Activated B cell treated with CpG ODN at 0.5 μM for 24 hours (primary cell): ENCODE measurements around the gene NWD2. TPM values are rescaled to one million over a fixed set of nuclear protein-coding genes. Genes with fewer than 3 reads are reported as not detected.

Source experiments
- ATAC-seq: fragments of 200-7000 bp; cut with Tn5 transposase; one replicate; pipeline ENCODE4 v1.10.0; 2021; ENCODE audit warnings: low read depth, mild to moderate bottlenecking, moderate library complexity
- CTCF ChIA-PET: fragments of 350-600 bp; sonication (Branson Sonifier 250); formaldehyde crosslinking; loops from one replicate; lab custom pipeline; 2021; ENCODE audit warnings: antibody characterized with exemption; lab: Charles Lee
- POLR2A ChIA-PET: fragments of 350-600 bp; sonication (Branson Sonifier 250); formaldehyde crosslinking; loops from one replicate; lab custom pipeline; 2021; ENCODE audit warnings: antibody characterized with exemption; lab: Charles Lee
- DNase-seq: peaks from one replicate; pipeline ENCODE4 v3.0.0; 2022
- H3K27ac Mint-ChIP-seq: one replicate; pipeline ENCODE4 v1.8.0; 2020; ENCODE audit warnings: mixed read lengths
- H3K27me3 Mint-ChIP-seq: one replicate; pipeline ENCODE4 v1.8.0; 2021; ENCODE audit warnings: mixed read lengths
- H3K36me3 Mint-ChIP-seq: one replicate; pipeline ENCODE4 v1.8.0; 2021; ENCODE audit warnings: low read depth, mixed read lengths
- H3K4me1 Mint-ChIP-seq: one replicate; pipeline ENCODE4 v1.8.0; 2021; ENCODE audit warnings: mixed read lengths
- H3K4me3 Mint-ChIP-seq: one replicate; pipeline ENCODE4 v1.8.0; 2020; ENCODE audit warnings: mild to moderate bottlenecking, mixed read lengths
- H3K9me3 Mint-ChIP-seq: one replicate; pipeline ENCODE4 v1.8.0; 2020; ENCODE audit warnings: mixed read lengths
- intact Hi-C: fragments of 100-400 bp; cut with micrococcal nuclease; formaldehyde crosslinking; loops from one replicate; pipeline ENCODE4 v1.15.1; 2024
- total RNA-seq: library from RNA; stranded (reverse); gene quantifications from 2 replicates; pipeline ENCODE4 v1.2.3, GENCODE V29; 2022
- TF ChIP-seq, protein P1 (sequence below): fragments of 200-600 bp; IDR thresholded peaks from one replicate; pipeline ENCODE4 v1.8.0; 2022; ENCODE audit warnings: antibody characterized with exemption, mild to moderate bottlenecking

NWD2 gene
- total RNA-seq, 1 donor from 2014 or later, result not detected

DNA sequence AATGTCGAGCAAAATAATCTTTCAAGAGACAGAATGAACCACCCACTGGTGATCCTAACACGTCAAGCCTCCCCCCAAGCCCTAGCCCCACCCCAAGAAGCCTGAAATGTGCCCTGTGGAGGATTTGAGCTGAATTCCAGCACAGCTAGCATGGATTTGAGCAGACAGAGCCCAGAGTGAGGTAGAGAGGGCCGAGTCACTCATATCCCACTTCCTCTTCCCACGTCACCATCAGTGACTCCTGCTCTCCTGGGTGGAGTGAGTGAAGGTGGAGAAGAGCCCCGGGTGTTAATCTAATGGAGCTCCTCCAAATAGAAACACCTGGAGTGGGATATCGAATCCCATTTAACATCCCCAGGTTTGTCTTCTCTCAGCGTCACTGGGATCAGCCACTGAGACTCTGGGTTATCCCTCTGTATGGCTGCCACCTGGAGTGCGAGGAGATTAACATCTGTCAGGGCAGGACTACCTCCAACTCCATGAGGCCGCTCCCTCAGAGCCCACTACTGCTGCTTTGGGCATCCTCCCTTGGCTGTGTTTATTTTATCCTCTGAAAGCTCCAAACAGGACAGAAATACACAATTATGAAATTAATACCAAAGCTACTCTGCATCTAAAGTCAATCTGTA, 136.6 kb downstream of the NWD2 start:
- H3K4me3 Mint-ChIP-seq, result no peak overlapping the region
- no peaks in the 10 kb centered on the region for H3K36me3 Mint-ChIP-seq
- DNase-seq (no peak), ATAC-seq (no peak)
- no peaks in the 10 kb centered on the region for H3K4me1 Mint-ChIP-seq
- CTCF ChIA-PET, result interaction anchor here (0.8 kb wide), 1 partner anchor 10 kb away, joined by 4 read pairs; no protein-coding TSS in a partner anchor
- TF ChIP-seq, protein P1, sequence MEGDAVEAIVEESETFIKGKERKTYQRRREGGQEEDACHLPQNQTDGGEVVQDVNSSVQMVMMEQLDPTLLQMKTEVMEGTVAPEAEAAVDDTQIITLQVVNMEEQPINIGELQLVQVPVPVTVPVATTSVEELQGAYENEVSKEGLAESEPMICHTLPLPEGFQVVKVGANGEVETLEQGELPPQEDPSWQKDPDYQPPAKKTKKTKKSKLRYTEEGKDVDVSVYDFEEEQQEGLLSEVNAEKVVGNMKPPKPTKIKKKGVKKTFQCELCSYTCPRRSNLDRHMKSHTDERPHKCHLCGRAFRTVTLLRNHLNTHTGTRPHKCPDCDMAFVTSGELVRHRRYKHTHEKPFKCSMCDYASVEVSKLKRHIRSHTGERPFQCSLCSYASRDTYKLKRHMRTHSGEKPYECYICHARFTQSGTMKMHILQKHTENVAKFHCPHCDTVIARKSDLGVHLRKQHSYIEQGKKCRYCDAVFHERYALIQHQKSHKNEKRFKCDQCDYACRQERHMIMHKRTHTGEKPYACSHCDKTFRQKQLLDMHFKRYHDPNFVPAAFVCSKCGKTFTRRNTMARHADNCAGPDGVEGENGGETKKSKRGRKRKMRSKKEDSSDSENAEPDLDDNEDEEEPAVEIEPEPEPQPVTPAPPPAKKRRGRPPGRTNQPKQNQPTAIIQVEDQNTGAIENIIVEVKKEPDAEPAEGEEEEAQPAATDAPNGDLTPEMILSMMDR, result no peak
- POLR2A ChIA-PET, result no interaction called here
- no peaks in the 10 kb centered on the region for H3K9me3 Mint-ChIP-seq
- no peak overlapping the region for H3K27ac Mint-ChIP-seq
- peaks cover 4% of the 10 kb centered on the region for H3K27me3 Mint-ChIP-seq
- intact Hi-C loops, result loop anchor here (10.0 kb wide), 1 partner anchor 966 kb away; no protein-coding TSS in a partner anchor

DNA sequence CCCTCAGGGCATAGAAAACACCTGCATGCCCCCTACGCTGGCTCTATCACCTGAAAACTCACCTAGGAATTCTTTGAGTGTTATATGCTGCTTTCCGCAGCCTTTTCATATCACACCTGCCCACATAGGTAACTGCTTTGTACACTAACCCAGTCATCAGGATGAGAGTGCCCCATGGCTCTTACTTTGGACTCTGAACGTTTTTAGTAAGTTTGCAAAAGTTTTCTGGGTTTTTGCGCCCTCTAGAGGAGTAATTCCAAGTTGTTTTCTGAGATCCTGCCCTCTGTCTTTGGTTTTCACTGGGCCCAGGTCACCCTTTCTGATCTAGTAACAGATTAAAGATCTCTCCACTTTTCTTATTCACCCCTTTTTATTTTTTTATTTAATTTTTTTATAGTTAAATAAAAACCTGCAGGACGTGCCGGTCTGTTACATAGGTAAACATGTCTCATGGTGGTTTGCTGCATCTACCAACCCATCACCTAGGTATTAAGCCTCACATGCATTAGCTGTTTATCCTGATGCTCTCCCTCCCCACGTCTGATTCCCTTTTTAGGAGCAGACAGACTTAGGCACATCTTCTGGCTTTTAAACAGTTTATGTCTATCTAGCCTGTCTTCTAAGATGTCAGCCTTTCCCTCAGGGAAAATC, 139.2 kb downstream of the NWD2 start:
- Mint-ChIP-seq H3K27me3 (peaks cover 4% of the 10 kb centered on the region), H3K4me3 (no peak overlapping the region), H3K4me1 (no peaks in the 10 kb centered on the region), H3K36me3 (no peaks in the 10 kb centered on the region), H3K27ac (no peak overlapping the region), H3K9me3 (no peaks in the 10 kb centered on the region)
- intact Hi-C loops, result loop anchor here (10.0 kb wide), 1 partner anchor 969 kb away; no protein-coding TSS in a partner anchor
- CTCF ChIA-PET, result no interaction called here
- POLR2A ChIA-PET, result no interaction called here
- DNase-seq (no peak), ATAC-seq (no peak)
- TF ChIP-seq, protein P1, result no peak

DNA sequence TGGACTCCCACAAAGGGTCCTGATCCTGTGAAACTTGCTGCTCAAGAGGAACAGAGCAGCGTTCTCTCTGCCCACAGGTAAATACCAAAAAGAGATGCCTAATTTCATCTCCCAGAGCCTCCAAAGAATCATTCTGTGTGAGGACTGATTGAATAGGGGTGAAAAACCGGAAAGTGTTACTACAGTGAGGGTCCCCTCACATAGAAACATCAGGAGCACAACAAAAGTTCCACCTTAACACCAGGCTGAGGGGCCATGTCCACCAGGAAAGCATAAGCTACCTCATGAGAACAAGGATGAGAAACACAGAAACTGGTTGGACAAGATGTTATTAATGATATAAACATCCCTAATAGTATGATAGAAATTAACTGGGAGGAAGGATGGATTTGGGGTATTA, 140.9 kb downstream of the NWD2 start:
- Mint-ChIP-seq H3K27ac (no peak overlapping the region), H3K9me3 (no peaks in the 10 kb centered on the region), H3K27me3 (peaks cover 3% of the 10 kb centered on the region), H3K4me3 (no peak overlapping the region), H3K4me1 (no peaks in the 10 kb centered on the region), H3K36me3 (no peaks in the 10 kb centered on the region)
- TF ChIP-seq, protein P1, result no peak
- CTCF ChIA-PET, result interaction anchor here (0.6 kb wide), 1 partner anchor 17 kb away, joined by 3 read pairs; no protein-coding TSS in a partner anchor
- DNase-seq (no peak), ATAC-seq (no peak)
- POLR2A ChIA-PET, result no interaction called here
- intact Hi-C loops, result loop anchor here (10.0 kb wide), 1 partner anchor 971 kb away; no protein-coding TSS in a partner anchor

DNA sequence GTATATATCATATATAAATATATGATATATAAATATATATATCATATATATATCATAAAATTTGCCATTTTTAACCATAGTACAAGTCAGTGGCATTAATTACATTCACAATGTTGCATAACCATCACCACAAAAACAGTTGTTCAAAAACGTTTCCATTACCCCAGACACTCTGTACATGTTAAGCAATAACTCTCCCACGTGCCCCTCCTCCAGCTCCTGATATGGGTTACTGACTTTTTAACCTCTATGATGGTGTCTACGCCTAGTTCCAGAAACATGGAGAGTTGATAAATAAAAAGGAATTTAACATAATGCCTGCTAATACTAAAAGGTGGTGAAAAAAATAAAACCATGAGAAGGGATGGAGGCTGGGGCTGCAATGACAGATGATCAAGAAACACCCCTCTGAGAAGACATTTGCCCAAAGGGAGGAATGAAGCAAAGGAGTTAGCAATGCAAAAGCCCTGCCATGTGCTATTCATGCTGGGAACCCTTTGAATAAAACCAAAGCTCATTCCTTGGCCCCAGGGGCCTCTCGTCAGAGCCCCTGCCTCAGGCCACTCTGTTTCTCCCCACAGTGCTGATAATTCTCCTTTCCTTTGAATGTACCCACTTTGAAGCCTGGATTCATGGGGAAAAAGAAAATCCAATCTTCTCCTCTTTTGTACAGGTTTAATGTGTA, 144.3 kb downstream of the NWD2 start:
- POLR2A ChIA-PET, result no interaction called here
- Mint-ChIP-seq H3K36me3 (no peaks in the 10 kb centered on the region), H3K27me3 (peaks cover 9% of the 10 kb centered on the region), H3K27ac (no peak overlapping the region), H3K4me1 (no peaks in the 10 kb centered on the region), H3K4me3 (no peak overlapping the region), H3K9me3 (no peaks in the 10 kb centered on the region)
- DNase-seq (no peak), ATAC-seq (no peak)
- intact Hi-C loops, result loop anchor here (10.0 kb wide), 1 partner anchor 974 kb away; no protein-coding TSS in a partner anchor
- TF ChIP-seq, protein P1, result no peak
- CTCF ChIA-PET, result interaction anchor here (1.1 kb wide), 1 partner anchor 16 kb away, joined by 4 read pairs; no protein-coding TSS in a partner anchor
